SIG-M5 treated with dmso at 0.1 percent for 504 hours (cell line): ENCODE measurements around the gene PHC2.
"Not testable (repeated sequence)": the region's sequence is repeated elsewhere in the genome, so short reads cannot be mapped to it uniquely, and the experiment has no call there.

Experiments
- DNase-seq: peaks from one replicate; lab custom pipeline; 2025; ENCODE audit not compliant: unreplicated experiment; lab: John Stamatoyannopoulos, UW

PHC2 gene

GRCh38 chr1:33297911-33298622, 132.8 kb downstream of the PHC2 start:
- DNase-seq: no peak

GRCh38 chr1:33296824-33297223, 134.1 kb downstream of the PHC2 start:
- DNase-seq: no peak

- DNase-seq: no peak
These were observed 134.8 kb downstream of the PHC2 start for GRCh38 chr1:33296082-33296458.

DNA sequence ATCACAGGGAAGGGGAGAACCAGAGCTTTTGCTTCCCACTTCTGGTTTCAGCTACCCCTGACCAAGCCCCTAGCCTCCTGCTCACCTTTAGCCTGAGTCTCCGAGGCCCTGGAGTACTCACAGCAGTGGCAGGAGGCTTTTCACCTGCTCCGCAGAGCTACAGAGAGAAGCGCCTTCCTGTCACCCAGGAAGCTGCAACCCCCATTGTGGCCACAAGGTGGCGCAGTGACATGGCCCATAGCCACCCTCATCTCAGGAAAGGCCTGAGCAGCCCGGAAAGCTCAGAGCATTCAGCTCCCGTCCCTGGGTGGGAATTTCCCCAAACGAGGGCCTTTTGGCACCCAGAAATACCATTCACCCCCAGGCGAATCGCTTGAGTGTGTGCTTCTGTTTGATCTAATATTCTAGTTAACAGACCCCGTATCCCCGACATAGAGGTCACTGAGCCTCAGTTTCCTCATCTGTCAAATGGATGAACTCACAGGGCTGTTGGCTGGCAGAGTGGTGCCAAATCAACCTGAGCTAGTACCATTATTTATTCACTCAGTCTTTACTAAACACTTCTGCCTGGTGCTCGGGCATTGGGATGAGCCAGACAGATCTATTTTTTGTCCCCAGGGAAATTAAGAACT, 135.3 kb downstream of the PHC2 start:
- DNase-seq: peak; percentile 43

GRCh38 chr1:33295023-33295422, 135.9 kb downstream of the PHC2 start:
- no peak for DNase-seq

- no peak for DNase-seq
These were observed 136.6 kb downstream of the PHC2 start for GRCh38 chr1:33294071-33295010.

DNA sequence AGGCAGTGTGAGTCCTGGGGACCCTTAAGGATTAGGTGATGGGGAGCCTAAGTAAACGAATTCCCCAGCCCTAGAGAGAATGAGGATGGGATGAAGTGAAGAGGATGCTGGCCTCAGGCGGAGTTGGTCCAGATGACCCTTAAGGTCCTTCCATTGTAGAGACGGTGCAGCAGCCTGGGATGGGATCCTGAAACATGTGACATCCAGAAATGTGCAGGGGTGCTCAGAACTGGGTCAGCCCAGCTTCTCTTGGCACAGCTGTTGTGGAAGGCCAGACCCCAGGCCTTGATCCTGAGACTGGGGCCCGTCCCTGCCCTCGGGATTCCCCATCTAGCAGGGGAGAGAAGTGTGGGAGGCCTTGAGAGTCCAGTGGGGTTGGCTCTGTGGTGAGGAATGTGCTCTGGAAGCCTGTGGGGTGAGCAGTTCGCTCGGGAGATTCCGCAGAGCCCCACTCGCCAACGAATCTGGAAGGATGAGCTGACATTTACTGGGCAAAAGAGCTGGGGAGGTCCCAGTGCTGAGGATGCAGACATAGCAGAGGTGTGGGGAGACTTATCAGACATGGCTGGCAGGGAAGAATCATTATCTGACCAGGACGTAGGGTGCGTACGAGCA, 138.1 kb downstream of the PHC2 start:
- no peak for DNase-seq

DNA sequence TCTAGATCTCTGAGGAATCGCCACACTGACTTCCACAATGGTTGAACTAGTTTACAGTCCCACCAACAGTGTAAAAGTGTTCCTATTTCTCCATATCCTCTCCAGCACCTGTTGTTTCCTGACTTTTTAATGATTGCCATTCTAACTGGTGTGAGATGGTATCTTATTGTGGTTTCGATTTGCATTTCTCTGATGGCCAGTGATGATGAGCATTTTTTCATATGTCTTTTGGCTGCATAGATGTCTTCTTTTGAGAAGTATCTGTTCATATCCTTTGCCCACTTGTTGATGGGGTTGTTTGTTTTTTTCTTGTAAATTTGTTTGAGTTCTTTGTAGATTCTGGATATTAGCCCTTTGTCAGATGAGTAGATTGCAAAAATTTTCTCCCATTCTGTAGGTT, 140.3 kb downstream of the PHC2 start:
- not testable (repeated sequence) for DNase-seq

GRCh38 chr1:33289858-33290154, 141.1 kb downstream of the PHC2 start:
- no peak for DNase-seq

DNA sequence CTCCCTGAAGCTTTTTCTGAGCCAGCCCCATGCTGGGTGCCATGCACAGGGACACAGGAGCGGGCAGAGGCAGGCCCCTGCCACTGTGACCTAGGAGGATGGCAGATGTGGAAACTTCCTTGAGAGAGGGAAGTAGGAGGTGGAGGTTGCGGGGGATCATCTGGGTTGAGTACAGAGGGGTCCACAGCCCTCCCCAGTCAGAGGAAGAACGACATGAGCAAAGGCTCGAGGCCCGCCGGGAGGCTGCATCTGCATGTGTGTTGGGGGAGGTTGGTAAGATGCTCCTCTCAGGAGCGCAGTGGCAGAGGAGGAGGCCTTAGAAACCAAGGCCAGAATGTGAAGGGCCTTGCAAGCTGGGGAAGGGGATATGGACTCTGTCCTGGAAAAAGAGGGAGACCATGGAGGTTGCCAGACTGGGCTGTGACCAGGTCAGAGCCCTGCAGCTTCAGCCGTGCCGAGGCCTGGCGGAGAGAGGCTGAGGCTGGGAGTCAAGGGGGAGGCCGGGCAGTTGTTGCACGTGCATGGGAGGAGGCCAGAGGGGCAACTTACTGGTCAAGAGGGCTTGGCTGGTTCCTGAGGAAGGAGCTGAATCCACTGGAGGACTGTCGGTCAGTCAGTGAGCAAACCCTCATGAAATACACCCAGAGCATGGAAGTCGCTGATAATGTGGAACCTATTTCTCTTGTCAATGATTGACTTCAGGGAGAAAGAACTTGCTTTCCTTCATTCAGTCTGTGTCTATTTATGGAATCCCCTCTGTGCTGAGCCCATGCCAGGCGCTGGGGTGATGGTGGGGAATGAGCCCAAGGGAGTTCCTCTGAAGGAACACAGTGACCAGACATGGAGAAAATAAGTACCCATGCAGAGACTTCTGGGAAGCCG, 141.7 kb downstream of the PHC2 start:
- no peak for DNase-seq

GRCh38 chr1:33287317-33287716, 143.6 kb downstream of the PHC2 start:
- DNase-seq: no peak

GRCh38 chr1:33286451-33287185, 144.3 kb downstream of the PHC2 start:
- no peak for DNase-seq

GRCh38 chr1:33284049-33284448, 146.8 kb downstream of the PHC2 start:
- DNase-seq: no peak

DNA sequence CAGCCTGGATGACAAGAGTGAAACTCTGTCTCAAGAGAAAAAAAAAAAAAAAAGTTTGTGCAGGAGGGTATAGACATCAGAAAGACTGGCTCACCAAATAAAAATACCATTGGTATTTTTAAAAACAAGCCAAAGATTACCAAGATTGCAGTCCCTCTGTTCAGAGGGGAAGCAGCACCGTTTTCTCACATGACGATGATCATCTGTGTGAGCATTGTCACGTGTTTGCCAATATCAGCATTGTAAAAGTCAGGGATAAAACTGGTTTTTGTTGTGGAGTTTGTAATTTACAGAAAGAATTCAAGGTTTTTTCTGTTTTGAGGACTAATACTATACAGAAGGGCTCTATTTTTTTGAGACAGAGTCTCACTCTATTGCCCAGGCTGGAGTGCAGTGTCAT, 148.1 kb downstream of the PHC2 start:
- no peak for DNase-seq

GRCh38 chr1:33281554-33282303, 149.2 kb downstream of the PHC2 start:
- DNase-seq: no peak

DNA sequence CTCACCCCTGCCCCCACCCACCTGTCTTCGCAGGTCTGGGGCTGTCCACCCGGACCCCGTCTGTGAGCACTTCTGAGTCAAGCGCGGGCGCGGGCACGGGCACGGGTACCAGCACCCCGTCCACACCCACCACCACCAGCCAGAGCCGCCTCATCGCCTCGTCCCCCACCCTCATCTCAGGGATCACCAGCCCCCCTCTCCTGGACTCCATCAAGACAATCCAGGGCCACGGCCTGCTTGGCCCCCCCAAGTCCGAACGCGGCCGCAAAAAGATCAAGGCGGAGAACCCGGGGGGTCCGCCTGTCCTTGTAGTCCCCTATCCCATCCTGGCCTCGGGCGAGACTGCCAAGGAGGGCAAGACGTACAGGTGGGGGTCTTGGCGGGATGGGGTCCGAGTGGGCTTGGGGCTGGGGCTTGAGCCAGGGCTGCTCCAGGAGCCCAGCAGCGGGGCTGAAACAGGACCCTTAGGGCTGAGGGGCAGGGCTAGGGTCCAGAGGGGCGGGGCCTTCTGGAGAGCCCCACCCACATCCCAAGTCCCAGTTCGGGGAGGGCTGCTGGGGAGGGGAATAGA, 150.7 kb downstream of the PHC2 start:
- no peak for DNase-seq

DNA sequence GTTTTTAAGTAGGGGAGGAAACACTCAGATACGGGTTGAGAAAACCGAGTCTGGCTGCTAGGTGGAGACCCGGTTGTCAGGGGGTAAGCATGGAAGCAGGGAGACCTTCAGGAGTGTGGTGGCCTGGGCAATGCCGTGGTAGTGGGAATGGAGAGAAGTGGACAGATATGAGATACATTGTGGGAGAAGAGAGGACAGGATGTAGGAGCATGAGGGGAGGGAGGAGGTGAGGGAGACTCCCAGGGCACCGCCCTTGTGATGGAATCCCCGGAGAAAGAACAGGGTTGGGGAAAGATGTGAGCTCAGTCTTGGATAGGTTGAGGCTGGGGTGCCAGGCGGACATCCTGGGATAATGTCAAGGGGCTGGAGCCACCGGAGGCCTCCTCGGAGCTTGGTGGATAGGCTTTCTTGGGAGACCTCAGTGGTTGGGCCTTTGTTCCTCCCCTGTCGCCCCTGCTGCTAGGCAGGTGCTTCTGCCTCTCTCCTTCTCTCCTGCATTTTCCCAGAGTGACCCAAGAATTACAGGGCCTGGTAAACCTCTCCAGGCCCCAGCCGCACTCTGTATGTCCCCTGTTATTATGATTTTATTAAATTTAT, 153.3 kb downstream of the PHC2 start:
- no peak for DNase-seq

DNA sequence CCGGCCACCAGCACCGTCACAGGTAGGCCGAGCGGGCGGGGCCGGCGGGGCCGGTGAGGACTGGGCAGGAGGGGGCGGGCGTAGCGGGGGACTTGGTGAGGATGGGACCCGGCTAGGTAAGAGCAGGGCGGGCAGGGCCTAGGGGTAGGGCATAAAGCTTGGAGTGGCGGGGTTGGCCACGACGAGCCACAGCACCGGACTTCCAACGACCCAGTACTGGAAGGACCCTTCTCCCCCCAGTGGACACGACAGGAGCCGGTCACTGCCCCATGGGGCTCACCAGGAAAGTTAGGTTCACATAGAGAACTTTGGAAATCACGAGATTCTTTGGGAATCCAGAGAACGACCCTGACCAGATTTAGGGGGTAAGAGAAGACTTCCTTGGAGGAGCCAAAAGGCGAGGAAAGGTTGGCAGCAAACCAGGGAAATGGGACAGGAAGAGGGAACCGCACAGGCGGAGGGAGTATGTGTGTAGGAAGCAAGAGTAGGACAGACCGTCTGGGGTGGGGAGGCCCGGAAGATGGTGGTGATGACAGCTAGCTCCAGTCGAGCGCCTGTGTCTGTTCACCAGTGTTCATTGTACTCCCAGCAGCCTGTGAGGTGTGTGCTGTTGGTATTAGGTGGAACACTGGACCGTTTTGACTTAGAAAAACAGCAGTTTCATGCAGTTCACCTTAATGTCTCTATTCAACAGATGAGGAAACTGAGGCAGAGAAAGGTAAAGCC, 154.2 kb downstream of the PHC2 start:
- no peak for DNase-seq
